ENCODE results near the gene KCNK17. TPM values are rescaled to one million over a fixed set of nuclear protein-coding genes. Genes with fewer than 3 reads are reported as not detected.

The KCNK17 gene
- total RNA-seq, 1 experiment from 2014 or later: 1.2 TPM

- Histone ChIP-seq H3K56ac (ENCODE audit: insufficient read length, low read depth, low read length) (no peak overlapping the region), H3K4me1 (ENCODE audit: insufficient read depth, low read length) (peaks cover 10% of the 10 kb centered on the region), H3K9me3 (ENCODE audit: control insufficient read depth, low read depth, low read length) (no peaks in the 10 kb centered on the region), H4K5ac (ENCODE audit: insufficient read length, low read depth, low read length) (no peak overlapping the region), H3K79me2 (ENCODE audit: insufficient read depth, low read length) (no peaks in the 10 kb centered on the region), H3T11ph (ENCODE audit: low read length) (no peak overlapping the region), H2BK20ac (ENCODE audit: low read depth, low read length, poor library complexity, severe bottlenecking) (no peak overlapping the region), H2BK5ac (ENCODE audit: insufficient read length, low read length) (no peak overlapping the region), H3K27me3 (ENCODE audit: insufficient read depth, low read length) (no peaks in the 10 kb centered on the region; the same call in 1 of the 2 replicates), H3K23me2 (ENCODE audit: insufficient read length, low read depth, low read length, poor library complexity, severe bottlenecking) (no peaks in the 10 kb centered on the region), H2AFZ (ENCODE audit: low read length) (no peak overlapping the region), H3K9ac (ENCODE audit: extremely low read depth, insufficient read length, low read length) (no peak overlapping the region), H3K4ac (ENCODE audit: low read depth, low read length) (no peak overlapping the region), H3K18ac (ENCODE audit: insufficient read length, low read depth, low read length) (no peak overlapping the region), H3K4me2 (ENCODE audit: insufficient read depth, insufficient read length, low read length) (no peak overlapping the region), H2BK120ac (ENCODE audit: low read depth, low read length, poor library complexity, severe bottlenecking) (no peak overlapping the region), H3K14ac (ENCODE audit: insufficient read depth, low read length) (no peak overlapping the region), H2BK12ac (ENCODE audit: insufficient read length, low read depth, low read length) (no peak overlapping the region), H4K91ac (ENCODE audit: insufficient read length, low read depth, low read length) (no peak overlapping the region), H2AK5ac (ENCODE audit: insufficient read length, low read length) (no peak overlapping the region), H3K79me1 (ENCODE audit: insufficient read depth, low read depth, low read length, poor library complexity, severe bottlenecking) (no peaks in the 10 kb centered on the region), H3K23ac (ENCODE audit: insufficient read length, low read depth, low read length) (no peak overlapping the region), H4K20me1 (ENCODE audit: control insufficient read depth, insufficient read depth, insufficient read length) (no peaks in the 10 kb centered on the region), H4K8ac (replicated peaks; ENCODE audit: insufficient read length, low read depth, low read length) (no peak overlapping the region), H2BK15ac (ENCODE audit: low read depth, low read length) (no peak overlapping the region), H3K27ac (ENCODE audit: insufficient read length, low read depth, low read length) (no peak overlapping the region)
- no peak for TF ChIP-seq CTCF (conservative IDR thresholded peaks at IDR 0.05)
- Mint-ChIP-seq H3K9me3 (no peaks in the 10 kb centered on the region; a peak in 1 of 5 replicates), H3K36me3 (ENCODE audit: insufficient read depth in 1 of 3, low read depth in 3 of 3) (no peaks in the 10 kb centered on the region; a peak in 1 of 7 replicates), H3K27ac (no peak overlapping the region), H3K4me3 (no peak overlapping the region), H3K27me3 (ENCODE audit: low read depth) (peaks cover 10% of the 10 kb centered on the region), H3K4me1 (peaks cover 56 to 57% of the 10 kb centered on the region in 2 experiments)
- DNase-seq: no peak
- no CpG with 5 or more reads among the region's 1 CpG for WGBS (ENCODE audit: extremely low coverage, insufficient read length, low lambda C conversion rate)
Measured at GRCh38 chr6:39294899-39295298, 19.3 kb downstream of the KCNK17 start.

All from H9 (cell line).